ENCODE data around the gene EEF1AKMT4. TPM values are rescaled to one million over a fixed set of nuclear protein-coding genes. Genes with fewer than 3 reads are reported as not detected.

The EEF1AKMT4 gene
- polyA plus RNA-seq, 1 donor (not counting 4 experiments of a cell fraction or from before 2014, with no cell fraction given): 10.8 TPM

- Histone ChIP-seq H3K9me1 (ENCODE audit: control insufficient read depth, extremely low read depth, insufficient read depth, low read length) (no peaks in the 10 kb centered on the region), H3K4me3 (ENCODE audit: control insufficient read depth in 2 of 3, extremely low read depth in 1 of 3, insufficient read depth in 2 of 3, low read depth in 1 of 3, low read length in 3 of 3) (no peak overlapping the region), H3K27ac (ENCODE audit: control insufficient read depth, insufficient read depth, low read length) (no peak overlapping the region), H3K36me3 (ENCODE audit: control insufficient read depth in 2 of 2, extremely low read depth in 1 of 2, insufficient read depth in 2 of 2, low read length in 2 of 2) (no peaks in the 10 kb centered on the region), H3K9ac (ENCODE audit: control insufficient read depth, extremely low read depth, insufficient read depth, low read length) (no peak overlapping the region), H2AFZ (ENCODE audit: control insufficient read depth, low read length) (no peak overlapping the region), H3K79me2 (ENCODE audit: control insufficient read depth, insufficient read depth, low read length) (no peaks in the 10 kb centered on the region), H3K4me1 (ENCODE audit: control insufficient read depth, extremely low read depth, insufficient read depth, low read length) (no peaks in the 10 kb centered on the region), H4K20me1 (ENCODE audit: control insufficient read depth, extremely low read depth, insufficient read depth, low read length) (no peaks in the 10 kb centered on the region), H3K4me2 (ENCODE audit: control insufficient read depth, extremely low read depth, insufficient read depth, low read depth, low read length) (no peak overlapping the region), H3K27me3 (ENCODE audit: control insufficient read depth, extremely low read depth, insufficient read depth, low read length) (peaks cover 19% of the 10 kb centered on the region), H3K9me3 (ENCODE audit: control insufficient read depth, low read depth, low read length) (no peaks in the 10 kb centered on the region)
- dilution Hi-C loops (cut with MboI; ENCODE audit: extremely low pct_ligation_motif_present, low sequenced_read_pairs): no loop called here
- DNase-seq (ENCODE audit: low read depth, low spot score): no peak
- FAIRE-seq: no peak
- no peak for TF ChIP-seq EZH2 (IDR thresholded peaks at IDR 0.05; ENCODE audit: low read length)
- no peak for TF ChIP-seq CTCF (optimal IDR thresholded peaks at IDR 0.05 in 1 of 3, IDR thresholded peaks at IDR 0.05 in 1 of 3, conservative IDR thresholded peaks at IDR 0.05 in 1 of 3; ENCODE audit: extremely low read depth in 1 of 3, insufficient read depth in 2 of 3, low read length in 3 of 3)
Observed at GRCh38 chr3:184223946-184224345, 25.5 kb upstream of the EEF1AKMT4 start.

GRCh38 chr3:184227481-184227935 lies 22.0 kb upstream of the EEF1AKMT4 start:
- no peak for FAIRE-seq

More at GRCh38 chr3:184227481-184227935, 22.0 kb upstream of the EEF1AKMT4 start:
- Histone ChIP-seq H3K27me3 (ENCODE audit: control insufficient read depth, extremely low read depth, insufficient read depth, low read length) (peaks cover 54% of the 10 kb centered on the region), H3K9me3 (ENCODE audit: control insufficient read depth, low read depth, low read length) (no peaks in the 10 kb centered on the region), H3K79me2 (ENCODE audit: control insufficient read depth, insufficient read depth, low read length) (no peaks in the 10 kb centered on the region), H3K27ac (ENCODE audit: control insufficient read depth, insufficient read depth, low read length) (no peak overlapping the region), H3K4me3 (ENCODE audit: control insufficient read depth in 2 of 3, extremely low read depth in 1 of 3, insufficient read depth in 2 of 3, low read depth in 1 of 3, low read length in 3 of 3) (no peak overlapping the region), H3K9me1 (ENCODE audit: control insufficient read depth, extremely low read depth, insufficient read depth, low read length) (no peaks in the 10 kb centered on the region), H3K36me3 (ENCODE audit: control insufficient read depth in 2 of 2, extremely low read depth in 1 of 2, insufficient read depth in 2 of 2, low read length in 2 of 2) (no peaks in the 10 kb centered on the region), H3K4me1 (ENCODE audit: control insufficient read depth, extremely low read depth, insufficient read depth, low read length) (peaks cover 3% of the 10 kb centered on the region), H2AFZ (ENCODE audit: control insufficient read depth, low read length) (no peak overlapping the region), H3K9ac (ENCODE audit: control insufficient read depth, extremely low read depth, insufficient read depth, low read length) (no peak overlapping the region), H3K4me2 (ENCODE audit: control insufficient read depth, extremely low read depth, insufficient read depth, low read depth, low read length) (no peak overlapping the region), H4K20me1 (ENCODE audit: control insufficient read depth, extremely low read depth, insufficient read depth, low read length) (no peaks in the 10 kb centered on the region)
- TF ChIP-seq EZH2 (IDR thresholded peaks at IDR 0.05; ENCODE audit: low read length) (no peak), CTCF (optimal IDR thresholded peaks at IDR 0.05 in 1 of 3, IDR thresholded peaks at IDR 0.05 in 1 of 3, conservative IDR thresholded peaks at IDR 0.05 in 1 of 3; ENCODE audit: extremely low read depth in 1 of 3, insufficient read depth in 2 of 3, low read length in 3 of 3) (peak; percentile 59 to 93 (median 85))
- dilution Hi-C loops (cut with MboI; ENCODE audit: extremely low pct_ligation_motif_present, low sequenced_read_pairs): no loop called here
- DNase-seq (ENCODE audit: low read depth, low spot score): no peak
